Neural cell (in vitro differentiated cells): ENCODE results near the gene TRAF2. TPM values are rescaled to one million over a fixed set of nuclear protein-coding genes. Genes with fewer than 3 reads are reported as not detected.
"Not testable (repeated sequence)": the region's sequence is repeated elsewhere in the genome, so short reads cannot be mapped to it uniquely, and the experiment has no call there.

ENCODE experiments used
- H2AFZ ChIP-seq: fragments of 200-600, 300-800 bp; sonication (generic), shearing (Covaris generic); 2 replicates; pipeline ENCODE4 v1.6.0; 2014; ENCODE audit warnings: low read depth, mild to moderate bottlenecking, antibody characterized with exemption, low read length, moderate library complexity
- H3F3A ChIP-seq: fragments of 200-600 bp; shearing (Covaris generic); 2 replicates; pipeline ENCODE4 v1.6.1; 2016; ENCODE audit warnings: mild to moderate bottlenecking, moderate library complexity, mixed read lengths, antibody characterized with exemption, low read length; ENCODE audit not compliant: insufficient read depth, poor library complexity, severe bottlenecking
- H3K27ac ChIP-seq: fragments of 200-600, 300-800 bp; sonication (generic), shearing (Covaris generic); 2 replicates; pipeline ENCODE4 v1.5.1; 2014; ENCODE audit warnings: mild to moderate bottlenecking, low read length, moderate library complexity
- H3K27me3 ChIP-seq: fragments of 300-800, 200-600 bp; sonication (generic), shearing (Covaris generic); 2 replicates; pipeline ENCODE4 v1.6.0; 2014; ENCODE audit warnings: mild to moderate bottlenecking, low read depth, low read length, moderate library complexity; ENCODE audit not compliant: insufficient read depth
- H3K36me3 ChIP-seq: fragments of 300-800, 200-600 bp; sonication (generic), shearing (Covaris generic); 2 replicates; pipeline ENCODE4 v1.5.1; 2014; ENCODE audit warnings: mild to moderate bottlenecking, antibody characterized with exemption, low read length, moderate library complexity; ENCODE audit not compliant: insufficient read depth
- H3K4me2 ChIP-seq: fragments of 300-800, 200-600 bp; sonication (generic), shearing (Covaris generic); 2 replicates; pipeline ENCODE4 v1.6.0; 2014; ENCODE audit warnings: mild to moderate bottlenecking, low read length
- H3K4me3 ChIP-seq: fragments of 300-800, 200-600 bp; sonication (generic), shearing (Covaris generic); 2 replicates; pipeline ENCODE4 v1.5.1; 2014; ENCODE audit warnings: mild to moderate bottlenecking, low read length, moderate library complexity
- H3K79me2 ChIP-seq: fragments of 200-600 bp; shearing (Covaris generic); replicated peaks from 2 replicates; pipeline ENCODE4 v1.6.0; 2014; ENCODE audit warnings: mild to moderate bottlenecking, low read length, moderate library complexity; ENCODE audit not compliant: insufficient read depth
- H3K9ac ChIP-seq: fragments of 300-800, 200-600 bp; sonication (generic), shearing (Covaris generic); 2 replicates; pipeline ENCODE4 v1.6.1; 2016; ENCODE audit warnings: mild to moderate bottlenecking, low read length, mixed read lengths
- H3K9me2 ChIP-seq: fragments of 200-600 bp; shearing (Covaris generic); 2 replicates; pipeline ENCODE4 v1.6.1; 2016; ENCODE audit warnings: mild to moderate bottlenecking, low read length, mixed read lengths; ENCODE audit not compliant: insufficient read depth
- H3K9me3 ChIP-seq: fragments of 200-600, 300-800 bp; sonication (generic), shearing (Covaris generic); 2 replicates; pipeline ENCODE4 v1.6.1; 2016; ENCODE audit warnings: mild to moderate bottlenecking, mixed run types, low read length, moderate library complexity, mixed read lengths
- H4K20me1 ChIP-seq: fragments of 200-600 bp; shearing (Covaris generic); 2 replicates; pipeline ENCODE4 v1.6.1; 2016; ENCODE audit warnings: mild to moderate bottlenecking, mixed run types; ENCODE audit not compliant: insufficient read depth
- EP300 ChIP-seq: fragments of 450-650 bp; conservative IDR thresholded peaks from 2 replicates; pipeline ENCODE4 v1.6.1; 2014; ENCODE audit warnings: antibody characterized with exemption, mild to moderate bottlenecking, moderate library complexity; ENCODE audit not compliant: poor library complexity, severe bottlenecking
- EZH2 ChIP-seq: fragments of 200-600, 300-800 bp; shearing (Covaris generic), sonication (generic); IDR thresholded peaks from 2 replicates; pipeline ENCODE4 v1.6.1; 2014; ENCODE audit warnings: antibody characterized with exemption, low read length, borderline replicate concordance, mild to moderate bottlenecking; ENCODE audit not compliant: insufficient read depth, poor library complexity, severe bottlenecking
- MXI1 ChIP-seq: fragments of 450-650 bp; conservative IDR thresholded peaks from 2 replicates; pipeline ENCODE4 v1.6.1; 2014; ENCODE audit warnings: antibody characterized with exemption, mild to moderate bottlenecking; ENCODE audit not compliant: poor library complexity, severe bottlenecking
- POLR2AphosphoS5 ChIP-seq: IDR thresholded peaks from 2 replicates; pipeline ENCODE4 v1.6.1; 2012
- RAD21 ChIP-seq: fragments of 450-650 bp; conservative IDR thresholded peaks from 2 replicates; pipeline ENCODE4 v1.6.1; 2014; ENCODE audit warnings: antibody characterized with exemption, mild to moderate bottlenecking, moderate library complexity
- SMC3 ChIP-seq: fragments of 450-650 bp; conservative IDR thresholded peaks from 2 replicates; pipeline ENCODE4 v1.6.1; 2014; ENCODE audit warnings: antibody characterized with exemption, mild to moderate bottlenecking, moderate library complexity; ENCODE audit not compliant: poor library complexity
- TAF1 ChIP-seq: IDR thresholded peaks from 2 replicates; pipeline ENCODE4 v1.6.1; 2012; ENCODE audit warnings: low read depth
- polyA plus RNA-seq: library from polyadenylated mRNA; depleted of rRNA; stranded (reverse); fragments of >200 nt; gene quantifications from 2 replicates; pipeline ENCODE4 v1.2.3, GENCODE V29; 2014
- TF ChIP-seq, protein P1 (sequence below): IDR thresholded peaks from 2 replicates; pipeline ENCODE4 v1.6.1; 2012; ENCODE audit warnings: borderline replicate concordance
- TF ChIP-seq, protein P2 (sequence below): fragments of 450-650 bp; IDR thresholded peaks from 2 replicates; pipeline ENCODE4 v1.5.1; 2014; ENCODE audit warnings: antibody characterized with exemption, mild to moderate bottlenecking, moderate library complexity; ENCODE audit not compliant: poor library complexity, severe bottlenecking

The TRAF2 gene
- polyA plus RNA-seq, 1 donor from 2014 or later: 14.6 TPM

DNA sequence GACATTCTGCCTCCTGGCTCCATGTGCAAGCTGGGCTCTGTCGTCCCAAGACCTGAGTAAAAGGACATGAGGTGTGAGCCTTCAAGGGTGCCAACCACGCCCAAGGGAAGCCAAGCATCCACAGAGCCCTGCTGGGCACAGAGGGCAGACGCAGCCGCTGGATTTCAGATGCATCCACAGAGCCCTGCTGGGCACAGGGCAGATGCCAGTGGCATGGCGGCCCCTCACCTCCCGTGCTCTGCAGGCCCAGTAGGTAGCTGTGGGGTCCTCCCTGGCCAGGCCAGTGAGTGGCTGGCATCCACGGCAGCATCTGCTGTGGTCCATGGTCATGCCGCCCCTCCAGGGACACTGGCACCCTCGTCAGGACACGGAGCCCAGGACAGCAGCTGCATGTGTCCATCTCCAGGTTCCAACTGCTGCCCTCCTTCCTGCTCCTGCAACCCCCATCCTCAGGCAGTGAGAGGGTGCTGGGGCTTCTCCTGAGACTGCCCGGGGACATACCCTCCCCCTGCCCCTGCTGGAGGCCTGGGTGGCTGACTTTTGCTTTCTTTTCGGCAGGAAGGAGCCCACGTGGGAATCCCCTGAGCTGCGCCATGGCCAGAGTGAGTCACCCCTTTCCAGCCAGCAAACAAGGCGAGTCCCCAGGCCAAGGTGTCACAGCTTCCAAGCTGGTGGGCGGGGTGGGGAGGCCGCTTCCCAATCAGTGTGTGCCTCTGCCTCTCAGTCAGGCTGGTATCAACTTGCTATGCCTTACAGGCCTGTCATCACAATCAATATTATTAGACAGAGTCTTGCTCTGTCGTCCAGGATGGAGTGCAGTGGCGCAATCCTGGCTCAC is 4.0 kb upstream of the TRAF2 start:
- H3K27ac ChIP-seq: no peak overlapping the region

DNA sequence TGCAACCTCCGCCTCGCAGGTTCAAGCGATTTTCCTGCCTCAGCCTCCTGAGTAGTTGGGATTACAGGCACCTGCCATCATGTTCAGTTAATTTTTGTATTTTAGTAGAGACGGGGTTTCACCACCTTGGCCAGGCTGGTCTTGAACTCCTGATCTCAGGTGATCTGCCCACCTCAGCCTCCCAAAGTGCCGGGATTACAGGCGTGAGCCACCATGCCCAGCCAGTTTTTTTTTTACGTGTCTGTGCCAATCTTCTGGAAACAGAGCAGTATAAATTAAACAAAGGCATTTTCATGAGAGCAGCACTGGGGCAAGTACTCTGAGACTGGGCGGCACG is 3.4 kb upstream of the TRAF2 start:
- H3F3A ChIP-seq, H3K79me2 ChIP-seq, H2AFZ ChIP-seq, H3K9ac ChIP-seq, H3K36me3 ChIP-seq, H3K4me2 ChIP-seq, H3K27me3 ChIP-seq, H4K20me1 ChIP-seq, H3K27ac ChIP-seq, H3K9me2 ChIP-seq, H3K9me3 ChIP-seq, H3K4me3 ChIP-seq: not testable (repeated sequence)

More for the DNA sequence above, 4.0 kb upstream of the TRAF2 start:
- H3K9me2 ChIP-seq: no peaks in the 10 kb centered on the region
- H3K4me3 ChIP-seq: no peak overlapping the region
- H3K27me3 ChIP-seq: no peaks in the 10 kb centered on the region
- no peaks in the 10 kb centered on the region for H3K36me3 ChIP-seq
- H4K20me1 ChIP-seq: no peaks in the 10 kb centered on the region
- no peak overlapping the region for H3K9ac ChIP-seq
- peaks cover 2% of the 10 kb centered on the region for H3K79me2 ChIP-seq
- no peak overlapping the region for H2AFZ ChIP-seq
- H3K9me3 ChIP-seq: no peaks in the 10 kb centered on the region
- no peak for TF ChIP-seq EP300
- TF ChIP-seq POLR2AphosphoS5: no peak
- TF ChIP-seq, protein P1, sequence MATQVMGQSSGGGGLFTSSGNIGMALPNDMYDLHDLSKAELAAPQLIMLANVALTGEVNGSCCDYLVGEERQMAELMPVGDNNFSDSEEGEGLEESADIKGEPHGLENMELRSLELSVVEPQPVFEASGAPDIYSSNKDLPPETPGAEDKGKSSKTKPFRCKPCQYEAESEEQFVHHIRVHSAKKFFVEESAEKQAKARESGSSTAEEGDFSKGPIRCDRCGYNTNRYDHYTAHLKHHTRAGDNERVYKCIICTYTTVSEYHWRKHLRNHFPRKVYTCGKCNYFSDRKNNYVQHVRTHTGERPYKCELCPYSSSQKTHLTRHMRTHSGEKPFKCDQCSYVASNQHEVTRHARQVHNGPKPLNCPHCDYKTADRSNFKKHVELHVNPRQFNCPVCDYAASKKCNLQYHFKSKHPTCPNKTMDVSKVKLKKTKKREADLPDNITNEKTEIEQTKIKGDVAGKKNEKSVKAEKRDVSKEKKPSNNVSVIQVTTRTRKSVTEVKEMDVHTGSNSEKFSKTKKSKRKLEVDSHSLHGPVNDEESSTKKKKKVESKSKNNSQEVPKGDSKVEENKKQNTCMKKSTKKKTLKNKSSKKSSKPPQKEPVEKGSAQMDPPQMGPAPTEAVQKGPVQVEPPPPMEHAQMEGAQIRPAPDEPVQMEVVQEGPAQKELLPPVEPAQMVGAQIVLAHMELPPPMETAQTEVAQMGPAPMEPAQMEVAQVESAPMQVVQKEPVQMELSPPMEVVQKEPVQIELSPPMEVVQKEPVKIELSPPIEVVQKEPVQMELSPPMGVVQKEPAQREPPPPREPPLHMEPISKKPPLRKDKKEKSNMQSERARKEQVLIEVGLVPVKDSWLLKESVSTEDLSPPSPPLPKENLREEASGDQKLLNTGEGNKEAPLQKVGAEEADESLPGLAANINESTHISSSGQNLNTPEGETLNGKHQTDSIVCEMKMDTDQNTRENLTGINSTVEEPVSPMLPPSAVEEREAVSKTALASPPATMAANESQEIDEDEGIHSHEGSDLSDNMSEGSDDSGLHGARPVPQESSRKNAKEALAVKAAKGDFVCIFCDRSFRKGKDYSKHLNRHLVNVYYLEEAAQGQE: no peak
- TF ChIP-seq EZH2: no peak
- no peak for TF ChIP-seq TAF1
- no peak for TF ChIP-seq SMC3
- TF ChIP-seq, protein P2, sequence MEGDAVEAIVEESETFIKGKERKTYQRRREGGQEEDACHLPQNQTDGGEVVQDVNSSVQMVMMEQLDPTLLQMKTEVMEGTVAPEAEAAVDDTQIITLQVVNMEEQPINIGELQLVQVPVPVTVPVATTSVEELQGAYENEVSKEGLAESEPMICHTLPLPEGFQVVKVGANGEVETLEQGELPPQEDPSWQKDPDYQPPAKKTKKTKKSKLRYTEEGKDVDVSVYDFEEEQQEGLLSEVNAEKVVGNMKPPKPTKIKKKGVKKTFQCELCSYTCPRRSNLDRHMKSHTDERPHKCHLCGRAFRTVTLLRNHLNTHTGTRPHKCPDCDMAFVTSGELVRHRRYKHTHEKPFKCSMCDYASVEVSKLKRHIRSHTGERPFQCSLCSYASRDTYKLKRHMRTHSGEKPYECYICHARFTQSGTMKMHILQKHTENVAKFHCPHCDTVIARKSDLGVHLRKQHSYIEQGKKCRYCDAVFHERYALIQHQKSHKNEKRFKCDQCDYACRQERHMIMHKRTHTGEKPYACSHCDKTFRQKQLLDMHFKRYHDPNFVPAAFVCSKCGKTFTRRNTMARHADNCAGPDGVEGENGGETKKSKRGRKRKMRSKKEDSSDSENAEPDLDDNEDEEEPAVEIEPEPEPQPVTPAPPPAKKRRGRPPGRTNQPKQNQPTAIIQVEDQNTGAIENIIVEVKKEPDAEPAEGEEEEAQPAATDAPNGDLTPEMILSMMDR: no peak
- no peak for TF ChIP-seq MXI1
- no peak for TF ChIP-seq RAD21
- no peak overlapping the region for H3K4me2 ChIP-seq
- no peaks in the 10 kb centered on the region for H3F3A ChIP-seq

DNA sequence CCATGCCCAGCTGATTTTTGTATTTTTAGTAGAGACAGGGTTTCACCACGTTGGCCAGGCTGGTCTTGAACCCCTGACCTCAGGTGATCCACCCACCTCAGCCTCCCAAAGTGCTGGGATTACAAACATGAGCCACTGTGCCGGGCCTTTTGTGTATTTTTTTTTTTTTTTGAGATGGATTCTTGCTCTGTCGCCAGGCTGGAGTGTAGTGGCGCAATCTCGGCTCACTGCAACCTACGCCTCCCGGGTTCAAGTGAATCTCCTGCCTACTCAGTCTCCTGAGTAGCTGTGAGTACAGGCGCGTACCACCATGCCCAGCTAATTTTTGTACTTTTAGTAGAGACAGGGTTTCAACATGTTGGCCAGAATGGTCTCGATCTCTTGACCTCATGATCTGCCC is 2.6 kb upstream of the TRAF2 start:
- H3K27ac ChIP-seq, H3F3A ChIP-seq, H3K9ac ChIP-seq, H3K79me2 ChIP-seq, H4K20me1 ChIP-seq, H3K27me3 ChIP-seq, H3K4me3 ChIP-seq, H3K9me3 ChIP-seq, H3K36me3 ChIP-seq, H3K9me2 ChIP-seq, H3K4me2 ChIP-seq, H2AFZ ChIP-seq: not testable (repeated sequence)
